Measurements from ENCODE around the gene TCEAL4.

TCEAL4 gene

DNA sequence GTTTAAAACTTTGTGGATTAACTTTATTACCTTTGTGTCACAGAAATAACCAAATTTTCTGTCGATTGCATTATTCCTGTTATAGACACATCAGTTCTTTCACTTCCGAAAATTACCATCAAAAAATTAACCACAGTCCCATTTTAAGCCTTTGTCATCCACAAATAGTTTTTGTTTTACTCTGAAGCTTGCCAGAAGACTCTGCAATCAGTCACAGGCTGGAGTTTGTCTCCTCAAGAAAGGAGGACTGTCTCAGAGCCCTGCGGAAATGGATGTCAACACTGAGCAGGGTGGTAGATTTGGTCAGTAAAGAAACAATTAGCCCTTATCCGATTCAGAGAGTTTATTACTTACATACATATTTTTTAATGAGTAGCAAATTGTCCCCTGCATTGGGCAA is 20.1 kb upstream of the TCEAL4 start:
- no peak for ATAC-seq
- TF ChIP-seq POU6F1 (CRISPR knock-in tag; IDR thresholded peaks at IDR 0.05; ENCODE audit: borderline replicate concordance, low read depth), result no peak
- no peak for TF ChIP-seq ZNF70 (CRISPR knock-in tag; IDR thresholded peaks at IDR 0.05)
- TF ChIP-seq PATZ1 (CRISPR knock-in tag; IDR thresholded peaks at IDR 0.05; ENCODE audit: borderline replicate concordance), result no peak
- TF ChIP-seq ARNTL (CRISPR knock-in tag; IDR thresholded peaks at IDR 0.05; ENCODE audit: borderline replicate concordance, low read depth), result no peak
- no peak for TF ChIP-seq RARB (CRISPR knock-in tag; IDR thresholded peaks at IDR 0.05)
- no peak for TF ChIP-seq SNAI2 (CRISPR knock-in tag; IDR thresholded peaks at IDR 0.05)
- TF ChIP-seq PPARA (CRISPR knock-in tag; IDR thresholded peaks at IDR 0.05; ENCODE audit: borderline replicate concordance), result no peak
- TF ChIP-seq BACH2 (CRISPR knock-in tag; IDR thresholded peaks at IDR 0.05; ENCODE audit: borderline replicate concordance), result no peak
- TF ChIP-seq ESRRG (CRISPR knock-in tag; IDR thresholded peaks at IDR 0.05), result no peak
- no peak for TF ChIP-seq ZNF565 (CRISPR knock-in tag; conservative IDR thresholded peaks at IDR 0.05; ENCODE audit: low read depth)
- TF ChIP-seq ZNF8 (CRISPR knock-in tag; IDR thresholded peaks at IDR 0.05), result no peak
- no peak for TF ChIP-seq TOX (CRISPR knock-in tag; IDR thresholded peaks at IDR 0.05; ENCODE audit: borderline replicate concordance)
- TF ChIP-seq, protein P1, sequence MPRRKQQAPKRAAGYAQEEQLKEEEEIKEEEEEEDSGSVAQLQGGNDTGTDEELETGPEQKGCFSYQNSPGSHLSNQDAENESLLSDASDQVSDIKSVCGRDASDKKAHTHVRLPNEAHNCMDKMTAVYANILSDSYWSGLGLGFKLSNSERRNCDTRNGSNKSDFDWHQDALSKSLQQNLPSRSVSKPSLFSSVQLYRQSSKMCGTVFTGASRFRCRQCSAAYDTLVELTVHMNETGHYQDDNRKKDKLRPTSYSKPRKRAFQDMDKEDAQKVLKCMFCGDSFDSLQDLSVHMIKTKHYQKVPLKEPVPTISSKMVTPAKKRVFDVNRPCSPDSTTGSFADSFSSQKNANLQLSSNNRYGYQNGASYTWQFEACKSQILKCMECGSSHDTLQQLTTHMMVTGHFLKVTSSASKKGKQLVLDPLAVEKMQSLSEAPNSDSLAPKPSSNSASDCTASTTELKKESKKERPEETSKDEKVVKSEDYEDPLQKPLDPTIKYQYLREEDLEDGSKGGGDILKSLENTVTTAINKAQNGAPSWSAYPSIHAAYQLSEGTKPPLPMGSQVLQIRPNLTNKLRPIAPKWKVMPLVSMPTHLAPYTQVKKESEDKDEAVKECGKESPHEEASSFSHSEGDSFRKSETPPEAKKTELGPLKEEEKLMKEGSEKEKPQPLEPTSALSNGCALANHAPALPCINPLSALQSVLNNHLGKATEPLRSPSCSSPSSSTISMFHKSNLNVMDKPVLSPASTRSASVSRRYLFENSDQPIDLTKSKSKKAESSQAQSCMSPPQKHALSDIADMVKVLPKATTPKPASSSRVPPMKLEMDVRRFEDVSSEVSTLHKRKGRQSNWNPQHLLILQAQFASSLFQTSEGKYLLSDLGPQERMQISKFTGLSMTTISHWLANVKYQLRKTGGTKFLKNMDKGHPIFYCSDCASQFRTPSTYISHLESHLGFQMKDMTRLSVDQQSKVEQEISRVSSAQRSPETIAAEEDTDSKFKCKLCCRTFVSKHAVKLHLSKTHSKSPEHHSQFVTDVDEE (CRISPR knock-in tag; IDR thresholded peaks at IDR 0.05), result no peak
- TF ChIP-seq GLIS3 (CRISPR knock-in tag; IDR thresholded peaks at IDR 0.05), result no peak
- no peak for TF ChIP-seq ISL1 (CRISPR knock-in tag; IDR thresholded peaks at IDR 0.05)

DNA sequence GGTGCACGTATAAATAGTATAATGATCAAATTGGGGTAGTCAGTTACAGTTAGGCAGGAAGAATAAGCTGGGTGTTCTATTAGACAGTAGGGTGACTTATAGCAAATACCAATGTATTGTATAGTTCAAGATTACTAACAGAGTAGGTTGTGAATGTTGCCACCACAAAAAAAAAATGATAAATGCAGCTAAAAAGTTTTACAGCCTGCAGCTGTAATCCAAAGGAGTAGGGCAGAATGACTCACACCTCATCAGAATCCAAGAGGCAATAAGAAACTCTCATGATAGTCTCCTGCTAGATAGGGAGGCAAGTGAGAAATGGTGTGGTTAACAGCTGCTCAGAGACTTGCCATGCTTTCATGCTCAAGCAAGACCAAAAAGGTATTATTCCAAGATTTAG is 19.6 kb upstream of the TCEAL4 start:
- TF ChIP-seq TCF4 (CRISPR knock-in tag; IDR thresholded peaks at IDR 0.05; ENCODE audit: borderline replicate concordance), result no peak
- TF ChIP-seq PPARA (CRISPR knock-in tag; IDR thresholded peaks at IDR 0.05; ENCODE audit: borderline replicate concordance), result no peak
- TF ChIP-seq GLIS3 (CRISPR knock-in tag; IDR thresholded peaks at IDR 0.05), result no peak
- no peak for TF ChIP-seq ZNF70 (CRISPR knock-in tag; IDR thresholded peaks at IDR 0.05)
- TF ChIP-seq ZC3H10 (CRISPR knock-in tag; IDR thresholded peaks at IDR 0.05), result no peak
- no peak for TF ChIP-seq TOX (CRISPR knock-in tag; IDR thresholded peaks at IDR 0.05; ENCODE audit: borderline replicate concordance)
- no peak for TF ChIP-seq ZFP30 (CRISPR knock-in tag; IDR thresholded peaks at IDR 0.05)
- no peak for TF ChIP-seq PATZ1 (CRISPR knock-in tag; IDR thresholded peaks at IDR 0.05; ENCODE audit: borderline replicate concordance)
- TF ChIP-seq ZFP3 (CRISPR knock-in tag; IDR thresholded peaks at IDR 0.05), result no peak
- TF ChIP-seq ZNF565 (CRISPR knock-in tag; conservative IDR thresholded peaks at IDR 0.05; ENCODE audit: low read depth), result no peak
- TF ChIP-seq ESRRG (CRISPR knock-in tag; IDR thresholded peaks at IDR 0.05), result no peak
- TF ChIP-seq ZNF8 (CRISPR knock-in tag; IDR thresholded peaks at IDR 0.05), result no peak
- TF ChIP-seq CSDC2 (CRISPR knock-in tag; IDR thresholded peaks at IDR 0.05), result no peak
- TF ChIP-seq RARB (CRISPR knock-in tag; IDR thresholded peaks at IDR 0.05), result no peak
- TF ChIP-seq POU6F1 (CRISPR knock-in tag; IDR thresholded peaks at IDR 0.05; ENCODE audit: borderline replicate concordance, low read depth), result no peak
- ATAC-seq, result peak; percentile 59

- TF ChIP-seq ESRRG (CRISPR knock-in tag; IDR thresholded peaks at IDR 0.05) (no peak), PPARA (CRISPR knock-in tag; IDR thresholded peaks at IDR 0.05; ENCODE audit: borderline replicate concordance) (no peak), RARB (CRISPR knock-in tag; IDR thresholded peaks at IDR 0.05) (no peak), ZNF565 (CRISPR knock-in tag; conservative IDR thresholded peaks at IDR 0.05; ENCODE audit: low read depth) (no peak), ZNF8 (CRISPR knock-in tag; IDR thresholded peaks at IDR 0.05) (no peak), SNAI2 (CRISPR knock-in tag; IDR thresholded peaks at IDR 0.05) (no peak), TOX (CRISPR knock-in tag; IDR thresholded peaks at IDR 0.05; ENCODE audit: borderline replicate concordance) (no peak), POU6F1 (CRISPR knock-in tag; IDR thresholded peaks at IDR 0.05; ENCODE audit: borderline replicate concordance, low read depth) (no peak), OSR1 (CRISPR knock-in tag; IDR thresholded peaks at IDR 0.05) (no peak), CSDC2 (CRISPR knock-in tag; IDR thresholded peaks at IDR 0.05) (no peak), BACH2 (CRISPR knock-in tag; IDR thresholded peaks at IDR 0.05; ENCODE audit: borderline replicate concordance) (no peak), CSRNP3 (CRISPR knock-in tag; IDR thresholded peaks at IDR 0.05) (no peak)
- ATAC-seq, result no peak
These were observed 14.2 kb upstream of the TCEAL4 start for GRCh38 chrX:103571121-103571520.

All from SK-N-SH treated with all-trans-retinoic acid at 6 μM for 48 hours (cell line).